HEK293 (cell line): Measurements from ENCODE around the gene UFL1.

Experiments used
- GLIS2 ChIP-seq: fragments of 450-650 bp; formaldehyde crosslinking; IDR thresholded peaks from 2 replicates; pipeline ENCODE4 v1.5.1; 2016; ENCODE audit warnings: missing biosample characterization, missing genetic modification characterization
- HOXC10 ChIP-seq: sonication (generic); formaldehyde crosslinking; IDR thresholded peaks from 2 replicates; pipeline ENCODE4 v1.8.1; 2023; ENCODE audit warnings: mild to moderate bottlenecking, missing genetic modification reagents
- KLF1 ChIP-seq: fragments of 450-650 bp; formaldehyde crosslinking; IDR thresholded peaks from 2 replicates; pipeline ENCODE4 v1.5.1; 2016; ENCODE audit warnings: missing biosample characterization, missing genetic modification characterization
- SCRT1 ChIP-seq: fragments of 450-650 bp; formaldehyde crosslinking; IDR thresholded peaks from 2 replicates; pipeline ENCODE4 v1.5.1; 2016; ENCODE audit warnings: missing biosample characterization, missing genetic modification characterization, borderline replicate concordance
- SP3 ChIP-seq: fragments of 450-650 bp; formaldehyde crosslinking; IDR thresholded peaks from 2 replicates; pipeline ENCODE4 v1.5.1; 2016; ENCODE audit warnings: missing biosample characterization, missing genetic modification characterization
- WT1 ChIP-seq: fragments of 450-650 bp; formaldehyde crosslinking; IDR thresholded peaks from 2 replicates; pipeline ENCODE4 v1.5.1; 2016; ENCODE audit warnings: missing biosample characterization, missing genetic modification characterization
- ZNF10 ChIP-seq: fragments of 450-650 bp; formaldehyde crosslinking; IDR thresholded peaks from 2 replicates; pipeline ENCODE4 v1.5.1; 2017; ENCODE audit warnings: missing biosample characterization, missing genetic modification characterization
- ZNF133 ChIP-seq: fragments of 450-650 bp; formaldehyde crosslinking; IDR thresholded peaks from 2 replicates; pipeline ENCODE4 v1.5.1; 2016; ENCODE audit warnings: missing biosample characterization, missing genetic modification characterization
- ZNF157 ChIP-seq: fragments of 450-650 bp; formaldehyde crosslinking; IDR thresholded peaks from 2 replicates; pipeline ENCODE4 v1.5.1; 2016; ENCODE audit warnings: missing biosample characterization, missing genetic modification characterization
- ZNF211 ChIP-seq: fragments of 450-650 bp; formaldehyde crosslinking; IDR thresholded peaks from 2 replicates; pipeline ENCODE4 v1.5.1; 2016; ENCODE audit warnings: low read depth, missing biosample characterization, missing genetic modification characterization
- ZNF214 ChIP-seq: fragments of 450-650 bp; formaldehyde crosslinking; IDR thresholded peaks from 2 replicates; pipeline ENCODE4 v1.5.1; 2017; ENCODE audit warnings: missing biosample characterization, mild to moderate bottlenecking, missing genetic modification characterization, borderline replicate concordance
- ZNF248 ChIP-seq: fragments of 450-650 bp; formaldehyde crosslinking; IDR thresholded peaks from 2 replicates; pipeline ENCODE4 v1.5.1; 2017; ENCODE audit warnings: missing biosample characterization, missing genetic modification characterization
- ZNF292 ChIP-seq: fragments of 450-650 bp; formaldehyde crosslinking; IDR thresholded peaks from 2 replicates; pipeline ENCODE4 v1.5.1; 2016; ENCODE audit warnings: low read depth, missing biosample characterization, missing genetic modification characterization, borderline replicate concordance
- ZNF501 ChIP-seq: fragments of 450-650 bp; formaldehyde crosslinking; IDR thresholded peaks from 2 replicates; pipeline ENCODE4 v1.5.1; 2016; ENCODE audit warnings: missing biosample characterization, missing genetic modification characterization
- ZNF529 ChIP-seq: fragments of 450-650 bp; formaldehyde crosslinking; IDR thresholded peaks from 2 replicates; pipeline ENCODE4 v1.5.1; 2017; ENCODE audit warnings: missing genetic modification characterization, missing biosample characterization; ENCODE audit not compliant: insufficient replicate concordance
- ZNF548 ChIP-seq: fragments of 450-650 bp; formaldehyde crosslinking; IDR thresholded peaks from 2 replicates; pipeline ENCODE4 v1.5.1; 2016; ENCODE audit warnings: missing biosample characterization, missing genetic modification characterization
- ZNF670 ChIP-seq: fragments of 450-650 bp; formaldehyde crosslinking; IDR thresholded peaks from 2 replicates; pipeline ENCODE4 v1.5.1; 2016; ENCODE audit warnings: missing biosample characterization, missing genetic modification characterization, low read depth
- ZNF677 ChIP-seq: fragments of 450-650 bp; IDR thresholded peaks from 2 replicates; pipeline ENCODE4 v1.5.0; 2018; ENCODE audit warnings: missing biosample characterization, mild to moderate bottlenecking, missing genetic modification characterization, moderate library complexity
- TF ChIP-seq, protein P1 (sequence below): fragments of 450-650 bp; formaldehyde crosslinking; IDR thresholded peaks from 2 replicates; pipeline ENCODE4 v1.5.1; 2016; ENCODE audit warnings: missing biosample characterization, missing genetic modification characterization
- TF ChIP-seq, protein P2 (sequence below): fragments of 450-650 bp; formaldehyde crosslinking; IDR thresholded peaks from 2 replicates; pipeline ENCODE4 v1.5.1; 2016; ENCODE audit warnings: missing biosample characterization, missing genetic modification characterization
- TF ChIP-seq, protein P3 (sequence below): fragments of 450-650 bp; formaldehyde crosslinking; IDR thresholded peaks from 2 replicates; pipeline ENCODE4 v1.5.0; 2017; ENCODE audit warnings: missing biosample characterization, missing genetic modification characterization, borderline replicate concordance
- TF ChIP-seq, protein P4 (sequence below): fragments of 450-650 bp; formaldehyde crosslinking; IDR thresholded peaks from 2 replicates; pipeline ENCODE4 v1.5.1; 2016; ENCODE audit warnings: missing biosample characterization, missing genetic modification characterization
- TF ChIP-seq, protein P5 (sequence below): fragments of 450-650 bp; formaldehyde crosslinking; IDR thresholded peaks from 2 replicates; pipeline ENCODE4 v1.5.1; 2017; ENCODE audit warnings: missing biosample characterization, missing genetic modification characterization
- TF ChIP-seq, protein P6 (sequence below): fragments of 450-650 bp; formaldehyde crosslinking; IDR thresholded peaks from 2 replicates; pipeline ENCODE4 v1.5.1; 2017; ENCODE audit warnings: missing biosample characterization, missing genetic modification characterization

UFL1 gene

DNA sequence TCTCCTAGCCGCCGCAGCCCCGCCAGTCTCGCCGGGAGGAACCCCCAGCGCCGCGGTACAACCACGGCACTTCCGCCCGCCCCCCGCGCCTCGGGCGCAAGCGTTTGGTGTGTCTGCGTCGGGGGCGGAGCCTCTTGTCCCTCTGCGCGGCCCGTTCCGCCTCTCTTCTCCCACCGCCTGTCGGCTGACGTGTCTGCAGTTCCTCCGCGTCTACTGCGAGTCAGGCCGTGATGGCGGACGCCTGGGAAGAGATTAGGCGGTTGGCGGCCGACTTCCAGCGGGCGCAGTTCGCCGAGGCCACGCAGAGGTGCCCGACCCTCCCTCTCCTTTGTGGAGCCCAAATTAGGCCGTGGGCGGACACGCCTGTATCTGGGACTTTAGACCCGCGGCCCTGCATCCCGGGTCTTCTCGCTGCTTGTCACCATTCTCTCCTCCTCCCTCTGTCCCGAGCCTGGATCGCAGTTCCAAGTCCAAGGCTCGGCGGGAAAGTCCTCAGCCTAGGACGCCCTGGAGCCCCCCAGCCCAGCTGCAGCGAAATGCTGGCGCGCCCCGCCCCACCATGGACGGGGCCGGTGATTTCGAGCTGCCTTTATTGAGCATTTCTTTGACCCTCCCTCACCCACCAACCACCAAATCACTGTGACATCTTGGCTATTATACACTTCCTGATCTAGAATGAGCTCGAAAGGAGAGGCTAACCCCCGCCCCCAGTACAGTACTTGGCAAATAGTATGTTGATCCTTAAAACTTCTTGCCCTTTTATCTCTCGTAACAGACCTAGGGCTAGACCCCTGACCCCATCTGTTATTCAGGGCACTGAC, at the start of gene UFL1 (continued):
- TF ChIP-seq, protein P1, sequence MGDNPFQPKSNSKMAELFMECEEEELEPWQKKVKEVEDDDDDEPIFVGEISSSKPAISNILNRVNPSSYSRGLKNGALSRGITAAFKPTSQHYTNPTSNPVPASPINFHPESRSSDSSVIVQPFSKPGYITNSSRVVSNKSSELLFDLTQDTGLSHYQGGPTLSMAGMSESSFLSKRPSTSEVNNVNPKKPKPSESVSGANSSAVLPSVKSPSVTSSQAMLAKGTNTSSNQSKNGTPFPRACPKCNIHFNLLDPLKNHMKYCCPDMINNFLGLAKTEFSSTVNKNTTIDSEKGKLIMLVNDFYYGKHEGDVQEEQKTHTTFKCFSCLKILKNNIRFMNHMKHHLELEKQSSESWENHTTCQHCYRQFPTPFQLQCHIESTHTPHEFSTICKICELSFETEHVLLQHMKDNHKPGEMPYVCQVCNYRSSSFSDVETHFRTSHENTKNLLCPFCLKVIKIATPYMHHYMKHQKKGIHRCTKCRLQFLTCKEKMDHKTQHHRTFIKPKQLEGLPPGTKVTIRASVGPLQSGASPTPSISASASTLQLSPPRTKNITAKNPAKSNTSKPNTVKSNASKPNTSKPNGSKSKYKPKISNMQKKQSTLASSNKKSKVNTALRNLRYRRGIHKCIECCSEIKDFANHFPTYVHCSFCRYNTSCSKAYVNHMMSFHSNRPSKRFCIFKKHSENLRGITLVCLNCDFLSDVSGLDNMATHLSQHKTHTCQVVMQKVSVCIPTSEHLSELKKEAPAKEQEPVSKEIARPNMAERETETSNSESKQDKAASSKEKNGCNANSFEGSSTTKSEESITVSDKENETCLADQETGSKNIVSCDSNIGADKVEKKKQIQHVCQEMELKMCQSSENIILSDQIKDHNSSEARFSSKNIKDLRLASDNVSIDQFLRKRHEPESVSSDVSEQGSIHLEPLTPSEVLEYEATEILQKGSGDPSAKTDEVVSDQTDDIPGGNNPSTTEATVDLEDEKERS (tag by site-specific recombination) = no peak
- TF ChIP-seq ZNF248 (tag by site-specific recombination) = no peak
- no peak for TF ChIP-seq ZNF529 (tag by site-specific recombination)
- TF ChIP-seq, protein P2, sequence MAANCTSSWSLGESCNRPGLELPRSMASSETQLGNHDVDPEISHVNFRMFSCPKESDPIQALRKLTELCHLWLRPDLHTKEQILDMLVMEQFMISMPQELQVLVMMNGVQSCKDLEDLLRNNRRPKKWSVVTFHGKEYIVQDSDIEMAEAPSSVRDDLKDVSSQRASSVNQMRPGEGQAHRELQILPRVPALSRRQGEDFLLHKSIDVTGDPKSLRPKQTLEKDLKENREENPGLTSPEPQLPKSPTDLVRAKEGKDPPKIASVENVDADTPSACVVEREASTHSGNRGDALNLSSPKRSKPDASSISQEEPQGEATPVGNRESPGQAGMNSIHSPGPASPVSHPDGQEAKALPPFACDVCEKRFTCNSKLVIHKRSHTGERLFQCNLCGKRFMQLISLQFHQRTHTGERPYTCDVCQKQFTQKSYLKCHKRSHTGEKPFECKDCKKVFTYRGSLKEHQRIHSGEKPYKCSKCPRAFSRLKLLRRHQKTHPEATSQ (tag by site-specific recombination) = peak; percentile 85
- TF ChIP-seq ZNF501 (tag by site-specific recombination) = peak; percentile 97; the same call in 1 of the 2 replicates
- no peak for TF ChIP-seq ZNF214 (tag by site-specific recombination)
- TF ChIP-seq, protein P3, sequence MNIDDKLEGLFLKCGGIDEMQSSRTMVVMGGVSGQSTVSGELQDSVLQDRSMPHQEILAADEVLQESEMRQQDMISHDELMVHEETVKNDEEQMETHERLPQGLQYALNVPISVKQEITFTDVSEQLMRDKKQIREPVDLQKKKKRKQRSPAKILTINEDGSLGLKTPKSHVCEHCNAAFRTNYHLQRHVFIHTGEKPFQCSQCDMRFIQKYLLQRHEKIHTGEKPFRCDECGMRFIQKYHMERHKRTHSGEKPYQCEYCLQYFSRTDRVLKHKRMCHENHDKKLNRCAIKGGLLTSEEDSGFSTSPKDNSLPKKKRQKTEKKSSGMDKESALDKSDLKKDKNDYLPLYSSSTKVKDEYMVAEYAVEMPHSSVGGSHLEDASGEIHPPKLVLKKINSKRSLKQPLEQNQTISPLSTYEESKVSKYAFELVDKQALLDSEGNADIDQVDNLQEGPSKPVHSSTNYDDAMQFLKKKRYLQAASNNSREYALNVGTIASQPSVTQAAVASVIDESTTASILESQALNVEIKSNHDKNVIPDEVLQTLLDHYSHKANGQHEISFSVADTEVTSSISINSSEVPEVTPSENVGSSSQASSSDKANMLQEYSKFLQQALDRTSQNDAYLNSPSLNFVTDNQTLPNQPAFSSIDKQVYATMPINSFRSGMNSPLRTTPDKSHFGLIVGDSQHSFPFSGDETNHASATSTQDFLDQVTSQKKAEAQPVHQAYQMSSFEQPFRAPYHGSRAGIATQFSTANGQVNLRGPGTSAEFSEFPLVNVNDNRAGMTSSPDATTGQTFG (tag by site-specific recombination) = no peak
- 0 out of 2 replicates have a peak, but pooled peaks have one; percentile 20 for TF ChIP-seq WT1 (tag by site-specific recombination)
- TF ChIP-seq ZNF10 (tag by site-specific recombination) = no peak
- no peak for TF ChIP-seq ZNF677
- TF ChIP-seq, protein P4, sequence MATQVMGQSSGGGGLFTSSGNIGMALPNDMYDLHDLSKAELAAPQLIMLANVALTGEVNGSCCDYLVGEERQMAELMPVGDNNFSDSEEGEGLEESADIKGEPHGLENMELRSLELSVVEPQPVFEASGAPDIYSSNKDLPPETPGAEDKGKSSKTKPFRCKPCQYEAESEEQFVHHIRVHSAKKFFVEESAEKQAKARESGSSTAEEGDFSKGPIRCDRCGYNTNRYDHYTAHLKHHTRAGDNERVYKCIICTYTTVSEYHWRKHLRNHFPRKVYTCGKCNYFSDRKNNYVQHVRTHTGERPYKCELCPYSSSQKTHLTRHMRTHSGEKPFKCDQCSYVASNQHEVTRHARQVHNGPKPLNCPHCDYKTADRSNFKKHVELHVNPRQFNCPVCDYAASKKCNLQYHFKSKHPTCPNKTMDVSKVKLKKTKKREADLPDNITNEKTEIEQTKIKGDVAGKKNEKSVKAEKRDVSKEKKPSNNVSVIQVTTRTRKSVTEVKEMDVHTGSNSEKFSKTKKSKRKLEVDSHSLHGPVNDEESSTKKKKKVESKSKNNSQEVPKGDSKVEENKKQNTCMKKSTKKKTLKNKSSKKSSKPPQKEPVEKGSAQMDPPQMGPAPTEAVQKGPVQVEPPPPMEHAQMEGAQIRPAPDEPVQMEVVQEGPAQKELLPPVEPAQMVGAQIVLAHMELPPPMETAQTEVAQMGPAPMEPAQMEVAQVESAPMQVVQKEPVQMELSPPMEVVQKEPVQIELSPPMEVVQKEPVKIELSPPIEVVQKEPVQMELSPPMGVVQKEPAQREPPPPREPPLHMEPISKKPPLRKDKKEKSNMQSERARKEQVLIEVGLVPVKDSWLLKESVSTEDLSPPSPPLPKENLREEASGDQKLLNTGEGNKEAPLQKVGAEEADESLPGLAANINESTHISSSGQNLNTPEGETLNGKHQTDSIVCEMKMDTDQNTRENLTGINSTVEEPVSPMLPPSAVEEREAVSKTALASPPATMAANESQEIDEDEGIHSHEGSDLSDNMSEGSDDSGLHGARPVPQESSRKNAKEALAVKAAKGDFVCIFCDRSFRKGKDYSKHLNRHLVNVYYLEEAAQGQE = peak; percentile 74
- TF ChIP-seq ZNF211 (tag by site-specific recombination) = no peak
- TF ChIP-seq, protein P5, sequence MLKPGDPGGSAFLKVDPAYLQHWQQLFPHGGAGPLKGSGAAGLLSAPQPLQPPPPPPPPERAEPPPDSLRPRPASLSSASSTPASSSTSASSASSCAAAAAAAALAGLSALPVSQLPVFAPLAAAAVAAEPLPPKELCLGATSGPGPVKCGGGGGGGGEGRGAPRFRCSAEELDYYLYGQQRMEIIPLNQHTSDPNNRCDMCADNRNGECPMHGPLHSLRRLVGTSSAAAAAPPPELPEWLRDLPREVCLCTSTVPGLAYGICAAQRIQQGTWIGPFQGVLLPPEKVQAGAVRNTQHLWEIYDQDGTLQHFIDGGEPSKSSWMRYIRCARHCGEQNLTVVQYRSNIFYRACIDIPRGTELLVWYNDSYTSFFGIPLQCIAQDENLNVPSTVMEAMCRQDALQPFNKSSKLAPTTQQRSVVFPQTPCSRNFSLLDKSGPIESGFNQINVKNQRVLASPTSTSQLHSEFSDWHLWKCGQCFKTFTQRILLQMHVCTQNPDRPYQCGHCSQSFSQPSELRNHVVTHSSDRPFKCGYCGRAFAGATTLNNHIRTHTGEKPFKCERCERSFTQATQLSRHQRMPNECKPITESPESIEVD (tag by site-specific recombination) = no peak
- no peak for TF ChIP-seq ZNF548 (tag by site-specific recombination)
- TF ChIP-seq SP3 (tag by site-specific recombination) = peak; percentile 84
- peak; percentile 99 for TF ChIP-seq GLIS2
- no peak for TF ChIP-seq ZNF292
- no peak for TF ChIP-seq ZNF157 (tag by site-specific recombination)
- no peak for TF ChIP-seq SCRT1 (tag by site-specific recombination)
- TF ChIP-seq ZNF133 (tag by site-specific recombination) = no peak
- no peak for TF ChIP-seq ZNF670 (tag by site-specific recombination)
- TF ChIP-seq KLF1 (tag by site-specific recombination) = peak; percentile 19; the same call in 1 of the 2 replicates
- TF ChIP-seq HOXC10 = no peak
- TF ChIP-seq, protein P6, sequence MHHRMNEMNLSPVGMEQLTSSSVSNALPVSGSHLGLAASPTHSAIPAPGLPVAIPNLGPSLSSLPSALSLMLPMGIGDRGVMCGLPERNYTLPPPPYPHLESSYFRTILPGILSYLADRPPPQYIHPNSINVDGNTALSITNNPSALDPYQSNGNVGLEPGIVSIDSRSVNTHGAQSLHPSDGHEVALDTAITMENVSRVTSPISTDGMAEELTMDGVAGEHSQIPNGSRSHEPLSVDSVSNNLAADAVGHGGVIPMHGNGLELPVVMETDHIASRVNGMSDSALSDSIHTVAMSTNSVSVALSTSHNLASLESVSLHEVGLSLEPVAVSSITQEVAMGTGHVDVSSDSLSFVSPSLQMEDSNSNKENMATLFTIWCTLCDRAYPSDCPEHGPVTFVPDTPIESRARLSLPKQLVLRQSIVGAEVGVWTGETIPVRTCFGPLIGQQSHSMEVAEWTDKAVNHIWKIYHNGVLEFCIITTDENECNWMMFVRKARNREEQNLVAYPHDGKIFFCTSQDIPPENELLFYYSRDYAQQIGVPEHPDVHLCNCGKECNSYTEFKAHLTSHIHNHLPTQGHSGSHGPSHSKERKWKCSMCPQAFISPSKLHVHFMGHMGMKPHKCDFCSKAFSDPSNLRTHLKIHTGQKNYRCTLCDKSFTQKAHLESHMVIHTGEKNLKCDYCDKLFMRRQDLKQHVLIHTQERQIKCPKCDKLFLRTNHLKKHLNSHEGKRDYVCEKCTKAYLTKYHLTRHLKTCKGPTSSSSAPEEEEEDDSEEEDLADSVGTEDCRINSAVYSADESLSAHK (tag by site-specific recombination) = peak; percentile 33
